ENCODE results near the gene AQP2.

AQP2 gene

DNA sequence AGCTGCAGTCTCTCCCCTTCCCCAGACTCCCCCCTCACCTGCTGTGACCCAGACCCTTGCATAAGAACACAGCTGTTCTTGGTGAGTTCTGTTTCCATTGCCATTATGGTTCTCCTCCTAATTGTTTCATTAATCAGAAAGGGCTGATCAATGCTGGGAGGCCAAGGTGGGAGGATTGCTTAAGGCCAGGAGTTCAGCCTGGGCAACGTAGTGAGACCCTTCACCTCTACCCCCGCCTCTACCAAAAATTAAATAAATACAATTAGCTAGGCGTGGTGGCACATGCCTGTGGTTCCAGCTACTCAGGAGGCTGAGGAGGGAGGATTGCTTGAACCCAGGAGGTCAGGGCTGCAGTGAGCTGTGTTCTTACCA, 29.6 kb upstream of the AQP2 start:
- DNase-seq, result no peak

DNA sequence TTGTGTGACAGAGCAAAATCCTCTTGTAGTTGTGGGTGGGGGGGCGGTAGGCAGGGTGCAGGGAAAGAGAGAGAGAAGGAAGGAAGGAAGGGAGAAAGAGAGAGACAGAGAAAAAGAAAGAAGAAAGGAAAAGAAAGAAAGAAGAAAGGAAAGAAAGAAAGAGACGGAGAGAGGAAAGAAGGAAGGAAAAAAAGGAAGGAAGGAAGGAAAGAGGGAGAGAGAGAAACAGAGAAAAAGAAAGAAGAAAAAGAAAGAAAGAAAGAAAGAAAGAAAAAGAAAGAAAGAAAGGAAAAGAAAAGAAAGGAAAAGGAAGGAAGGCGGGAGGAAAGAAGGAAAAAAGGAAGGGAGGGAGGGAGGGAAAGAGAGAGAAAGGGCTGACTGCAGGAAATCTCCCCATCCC, 29.2 kb upstream of the AQP2 start:
- no peak for DNase-seq

DNA sequence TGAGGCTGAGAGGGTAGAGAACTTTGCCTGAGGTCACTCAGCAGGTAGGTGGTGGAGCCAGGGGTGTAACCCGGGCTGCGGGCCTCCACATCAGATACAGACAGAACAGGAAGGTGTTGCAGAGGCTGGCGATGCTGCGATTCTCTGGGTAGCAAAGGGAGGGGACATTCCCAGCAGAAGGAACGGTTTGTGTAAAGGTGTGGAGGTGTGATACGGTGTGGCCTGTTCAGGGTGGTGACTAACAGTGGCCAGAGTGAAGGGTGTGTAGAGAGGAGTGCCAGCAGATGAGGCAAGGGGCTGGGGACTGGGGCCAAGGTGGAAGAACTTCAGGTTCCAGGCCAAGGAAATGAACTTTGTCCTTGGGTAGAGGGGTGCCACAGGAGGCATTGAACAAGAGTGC, 28.6 kb upstream of the AQP2 start:
- no peak for DNase-seq

DNA sequence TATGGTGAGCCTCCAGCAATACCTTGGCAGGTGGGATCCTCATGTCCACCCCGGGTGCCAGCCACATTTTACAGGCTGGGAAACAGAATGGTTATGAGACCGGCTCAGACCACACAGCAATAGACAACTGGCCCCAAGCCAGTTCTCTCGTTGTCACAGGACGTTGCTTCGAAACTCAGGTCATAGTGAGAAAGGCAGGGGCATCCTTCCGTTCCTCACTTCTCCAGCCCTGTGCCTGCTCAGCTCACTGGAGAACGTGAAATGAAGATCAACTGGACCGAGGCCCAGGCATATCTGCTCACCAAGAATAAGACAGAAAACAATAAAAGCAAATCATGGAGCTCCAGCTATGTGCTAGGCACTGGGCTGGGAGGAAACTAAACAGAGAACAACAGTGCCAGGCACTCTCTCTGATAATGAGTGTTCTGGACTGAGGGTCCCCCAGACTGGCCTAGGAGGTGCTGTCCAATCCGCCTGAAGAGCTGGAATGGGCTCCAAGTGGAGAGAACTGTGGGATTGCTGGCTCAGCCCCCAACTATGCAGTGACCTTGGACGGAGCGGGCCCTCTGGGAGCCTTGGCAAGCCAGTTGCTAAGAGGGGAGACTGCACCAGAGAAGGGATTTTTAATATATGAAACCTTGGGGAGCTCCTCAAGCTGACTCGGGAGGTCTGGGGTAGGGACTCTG, 28.0 kb upstream of the AQP2 start:
- no peak for DNase-seq

DNA sequence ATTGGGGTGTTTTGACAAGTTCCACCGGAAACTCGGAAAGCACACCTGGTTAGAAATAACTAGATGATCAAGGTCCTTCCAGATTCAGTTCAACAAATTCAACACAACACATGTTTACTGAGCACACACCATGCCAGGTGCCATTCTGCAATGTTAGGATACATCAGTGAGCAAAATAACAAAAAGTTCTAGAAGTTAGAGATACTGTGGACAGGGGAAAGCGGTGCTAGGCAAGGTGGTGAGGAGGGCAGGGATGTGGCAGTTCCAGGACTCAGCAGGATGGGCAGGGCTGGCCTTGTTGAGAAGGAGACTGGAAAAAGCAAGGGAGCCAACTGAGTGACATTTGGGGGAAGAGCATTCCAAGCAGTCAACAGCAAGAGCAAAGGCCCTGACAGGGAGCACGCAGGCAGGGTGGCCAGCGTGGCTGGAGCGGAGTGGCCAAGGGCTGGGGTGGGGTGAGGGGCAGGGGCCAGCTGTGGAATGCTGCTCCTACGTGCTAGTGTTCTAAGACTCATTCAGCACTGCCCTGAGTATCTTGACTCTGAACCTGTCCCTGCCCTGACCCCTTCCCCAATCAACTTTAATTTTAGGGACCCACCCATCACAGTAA, 27.4 kb upstream of the AQP2 start:
- no peak for DNase-seq

DNA sequence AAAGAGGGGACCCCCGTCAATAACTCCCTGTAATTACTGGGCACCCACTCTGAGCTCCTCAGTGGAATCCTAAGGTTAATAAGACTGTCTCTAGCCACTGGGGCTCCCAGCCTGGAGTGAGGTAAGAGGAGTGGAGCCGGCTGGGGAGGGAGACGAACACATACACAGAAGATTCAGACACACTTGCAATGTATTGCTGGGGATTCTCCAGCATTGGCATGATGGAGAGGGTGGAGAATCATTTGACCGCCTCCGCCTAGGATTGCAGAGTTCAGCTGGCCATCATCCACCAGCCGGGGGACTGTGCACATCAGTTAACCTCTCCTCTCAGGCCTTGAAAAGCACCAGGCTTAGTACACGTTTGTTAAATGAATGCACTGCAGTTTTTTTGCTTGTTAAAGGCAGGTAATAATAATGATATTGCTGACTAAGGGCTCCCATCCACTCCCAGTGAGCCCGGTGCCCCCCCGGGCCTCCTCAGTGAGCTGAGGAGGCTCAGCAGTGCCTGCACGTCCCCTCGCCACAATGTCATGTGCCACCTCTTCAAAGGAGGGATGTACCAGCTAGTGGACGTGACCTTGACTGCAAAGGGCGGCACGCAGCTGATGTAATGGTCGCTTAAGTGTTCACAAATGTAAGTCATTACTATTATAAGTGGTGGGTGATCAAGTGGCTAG, 26.5 kb upstream of the AQP2 start:
- DNase-seq, result no peak

DNA sequence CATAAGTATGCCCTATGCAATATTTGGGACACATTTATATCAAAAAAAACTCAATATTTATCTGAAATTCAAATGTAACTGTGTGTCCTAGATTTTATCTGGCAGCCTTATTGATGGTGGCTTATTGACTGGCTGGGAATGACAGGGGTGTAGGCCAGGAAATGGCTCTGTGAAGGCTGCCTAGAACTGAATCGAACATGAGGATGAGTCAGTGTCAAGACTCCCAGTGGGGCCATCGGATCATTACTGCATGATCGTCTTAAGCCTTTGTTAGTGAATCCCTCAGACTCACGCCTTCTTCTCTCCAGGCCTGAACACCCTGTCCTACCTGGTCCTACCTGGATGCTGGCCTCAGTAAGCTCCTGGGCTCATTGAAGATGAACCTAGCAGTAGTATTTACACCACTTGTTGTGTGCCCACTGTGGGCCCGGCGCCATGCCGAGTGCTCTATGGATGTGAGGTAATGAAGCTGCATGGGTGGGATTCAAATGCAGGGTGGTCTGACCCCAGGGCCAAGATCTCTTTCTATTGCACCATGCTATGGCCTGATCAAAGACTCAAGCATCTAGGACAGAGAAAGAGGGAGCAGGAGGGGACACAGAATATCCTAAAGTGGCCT, 25.8 kb upstream of the AQP2 start:
- DNase-seq, result no peak

DNA sequence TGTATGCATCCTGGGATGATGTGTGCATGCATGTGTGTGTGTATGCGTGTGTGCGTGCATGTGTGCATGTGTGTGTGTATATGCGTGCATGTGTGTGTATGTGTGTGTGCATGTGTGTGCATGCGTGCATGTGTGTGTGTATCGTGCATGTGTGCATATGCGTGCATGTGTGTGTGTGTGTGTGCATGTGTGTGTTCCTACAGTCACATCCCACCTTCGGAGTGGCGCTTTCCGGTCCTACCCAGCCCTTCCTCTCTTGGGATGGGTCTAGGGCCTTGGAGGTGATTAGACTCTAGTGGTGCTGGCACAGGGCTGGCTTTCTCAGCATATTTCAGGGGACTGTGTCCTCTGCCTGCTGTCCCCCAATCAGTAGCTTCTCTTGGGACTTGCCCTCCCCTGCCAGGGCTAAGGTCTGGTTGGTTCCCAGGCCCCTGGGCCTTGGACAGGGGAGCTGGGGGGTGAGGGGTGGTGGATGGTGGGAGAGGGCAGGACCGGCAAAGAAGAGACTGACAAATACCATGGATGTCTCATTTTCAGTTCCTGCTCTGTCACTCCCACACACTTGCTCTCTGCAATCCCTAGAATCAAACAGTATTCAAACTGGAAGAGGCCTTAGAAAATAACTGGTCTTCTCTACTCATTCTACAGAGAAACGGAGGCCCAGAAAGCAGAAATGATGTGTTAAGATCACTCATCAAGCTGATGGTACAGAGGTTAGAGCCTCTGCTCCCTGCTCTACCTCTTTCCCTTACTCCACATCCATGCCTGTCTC, 24.9 kb upstream of the AQP2 start:
- no peak for DNase-seq

DNA sequence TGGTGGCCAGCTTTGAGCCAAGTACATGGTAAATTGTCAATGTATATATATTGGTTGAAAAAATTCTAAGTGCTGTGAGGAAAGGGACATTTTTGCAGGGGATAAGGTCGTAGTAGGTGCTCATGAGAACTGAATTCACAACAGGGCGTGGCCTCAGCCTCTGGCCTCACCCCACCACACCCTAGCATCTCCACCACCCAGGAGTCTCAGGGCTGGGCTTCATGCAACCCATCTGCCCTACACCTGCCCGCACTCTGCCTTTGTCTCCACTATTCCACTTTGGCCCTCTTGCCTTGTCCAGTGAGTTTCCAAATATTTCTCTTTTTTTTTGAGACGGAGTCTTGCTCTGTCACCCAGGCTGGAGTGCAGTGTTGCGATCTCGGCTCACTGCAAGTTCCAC, 22.1 kb upstream of the AQP2 start:
- DNase-seq, result no peak

DNA sequence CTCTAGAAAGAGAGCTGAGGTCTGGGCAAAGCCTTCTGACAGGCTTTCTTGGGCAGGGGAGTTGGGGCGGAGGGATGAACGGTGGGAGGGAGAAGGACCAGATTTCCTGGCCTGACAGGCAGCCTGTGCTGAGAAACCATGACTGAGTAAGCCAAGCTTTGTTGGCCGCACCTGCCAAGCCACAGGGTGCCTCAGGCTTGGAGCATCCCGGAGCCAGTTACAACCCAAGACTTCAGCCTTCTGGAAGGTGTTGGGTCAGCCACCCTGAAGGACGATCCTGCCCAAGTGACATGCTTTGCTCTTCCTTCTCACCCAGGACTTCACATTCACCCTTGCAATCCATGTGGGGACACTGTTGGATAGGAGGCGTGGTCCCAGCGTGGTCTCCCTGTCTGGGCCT, 21.0 kb upstream of the AQP2 start:
- no peak for DNase-seq

DNA sequence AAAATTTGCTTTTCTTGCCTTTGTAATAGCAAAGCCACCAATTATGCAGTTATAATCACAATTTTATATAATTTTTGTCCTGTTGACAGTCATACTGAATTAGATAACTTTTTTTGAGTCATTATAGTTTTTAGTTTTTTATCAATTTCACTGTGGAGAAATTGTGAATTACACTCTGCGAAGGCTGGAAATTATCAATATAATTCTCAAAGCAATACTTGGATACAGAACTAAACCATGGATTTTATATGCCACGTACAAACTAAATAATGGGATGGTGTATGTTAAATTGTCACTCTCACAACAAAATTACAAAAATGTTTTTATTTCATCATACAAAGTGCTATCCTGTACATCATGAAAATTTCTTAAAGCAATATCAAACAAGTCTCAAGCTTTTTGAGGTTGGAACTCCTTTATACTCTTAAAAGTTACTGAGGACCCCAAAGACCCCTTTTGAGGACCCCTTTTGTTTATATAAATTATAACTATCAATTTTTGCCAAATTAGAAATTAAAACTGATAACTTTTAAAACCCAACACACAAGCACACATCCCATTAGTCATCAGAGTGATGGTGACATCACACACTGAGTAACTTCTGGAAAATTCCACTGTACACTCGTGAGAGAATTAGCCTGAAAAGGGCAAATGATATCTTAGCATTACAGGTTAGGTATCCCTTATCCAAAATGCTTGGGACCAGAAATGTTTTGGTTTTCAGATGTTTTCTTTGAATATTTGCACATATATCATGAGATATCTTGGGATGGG, 19.8 kb upstream of the AQP2 start:
- no peak for DNase-seq

DNA sequence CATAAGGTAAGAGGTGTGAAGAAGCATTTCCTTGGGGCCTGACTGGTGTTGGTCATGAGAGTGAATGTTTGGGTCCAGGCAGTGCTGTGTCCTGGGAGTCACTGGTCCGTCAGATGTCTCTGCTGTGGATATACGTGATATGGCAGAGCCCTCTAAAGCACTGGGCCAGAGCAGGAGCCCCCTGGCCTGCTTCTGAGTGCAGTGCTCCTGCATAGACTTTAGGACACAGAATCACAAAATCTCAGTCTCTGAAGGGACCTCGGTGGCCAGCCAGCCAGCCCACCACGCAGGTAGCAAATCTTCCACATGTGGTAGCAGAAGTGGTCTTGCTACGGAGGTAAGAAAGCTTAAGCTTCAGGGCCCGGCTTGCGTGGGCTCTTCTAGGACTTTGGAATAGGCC, 18.5 kb upstream of the AQP2 start:
- no peak for DNase-seq

DNA sequence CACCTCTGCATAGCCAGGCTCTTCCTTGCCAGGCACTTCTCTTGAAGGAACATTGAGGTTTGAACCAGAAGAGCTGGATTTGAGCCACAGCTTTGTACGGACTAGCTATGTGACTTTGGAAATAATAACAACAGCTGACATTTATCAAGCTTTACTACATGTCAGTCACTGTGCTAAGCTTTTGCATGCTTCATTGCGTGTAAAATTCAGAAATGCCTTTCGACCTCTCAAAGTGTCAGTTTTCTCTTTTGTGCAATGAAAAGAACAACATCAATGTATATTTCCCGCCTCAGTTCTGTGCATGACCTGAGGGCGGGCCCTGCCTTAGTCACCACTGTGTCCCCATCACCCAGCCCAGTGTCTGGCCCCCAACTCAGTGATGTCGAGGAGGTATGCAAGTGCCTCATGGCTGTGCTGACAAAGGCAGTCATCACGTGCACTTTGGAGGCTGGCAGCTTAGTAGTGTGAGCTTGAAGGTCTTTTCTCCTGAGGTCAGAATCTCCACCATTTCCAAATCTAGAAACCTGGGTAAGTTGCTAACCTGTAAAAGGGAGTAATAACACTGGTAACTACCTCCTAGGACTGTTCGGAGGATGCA, 17.9 kb upstream of the AQP2 start:
- DNase-seq, result no peak

DNA sequence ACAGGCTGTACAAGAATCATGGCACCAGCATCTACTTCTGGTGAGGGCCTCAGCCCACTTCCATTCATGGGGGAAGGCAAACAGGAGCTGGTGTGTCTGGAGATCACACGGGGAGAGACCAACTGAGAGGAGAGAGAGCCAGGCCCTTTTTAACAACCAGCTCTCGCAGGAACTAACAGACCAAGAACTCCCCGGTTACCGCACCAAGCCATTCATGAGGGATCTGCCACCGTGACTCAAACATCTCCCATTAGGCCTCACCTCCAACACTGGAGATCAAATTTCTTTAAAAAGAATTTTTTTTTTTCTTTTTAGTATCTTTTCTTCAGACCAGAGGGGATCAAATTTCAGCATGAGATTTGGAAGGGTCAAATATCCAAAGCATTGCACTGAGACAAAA, 16.7 kb upstream of the AQP2 start:
- DNase-seq, result no peak

DNA sequence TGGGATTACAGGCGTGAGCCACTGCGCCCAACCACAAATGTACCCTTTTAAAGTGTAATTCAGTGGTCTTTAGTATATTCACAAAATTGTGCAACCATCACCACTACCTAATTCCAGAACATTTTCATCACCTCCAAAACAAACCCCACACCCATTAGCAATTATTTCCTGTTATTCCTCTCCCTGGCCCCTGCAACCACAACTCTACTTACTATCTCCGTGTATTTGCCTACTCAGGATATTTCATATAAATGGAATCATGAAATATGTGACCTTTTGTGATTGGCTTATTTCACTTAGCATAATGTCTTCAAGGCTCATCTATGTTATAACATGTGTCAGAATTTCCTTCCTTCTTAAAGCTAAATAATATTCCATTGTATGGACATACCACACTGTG, 16.0 kb upstream of the AQP2 start:
- DNase-seq, result no peak

DNA sequence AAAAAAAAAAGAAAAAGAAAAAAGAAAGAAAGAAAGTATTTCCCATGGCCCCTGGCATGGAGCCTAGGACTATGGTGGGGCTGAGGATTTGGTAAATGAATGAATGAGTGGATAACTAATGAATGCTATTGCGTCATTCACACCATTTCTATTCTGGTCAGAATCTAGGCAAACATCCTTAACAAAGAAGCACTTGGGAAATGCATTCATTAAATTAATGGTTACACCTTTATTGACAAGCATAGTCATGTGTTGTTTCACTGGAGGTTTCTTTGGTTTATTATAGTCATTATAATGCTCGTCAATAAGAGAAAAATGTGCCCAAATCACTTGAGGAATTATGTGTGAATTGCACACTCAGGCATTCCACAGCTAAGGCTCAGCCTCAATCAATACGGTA, 13.6 kb upstream of the AQP2 start:
- no peak for DNase-seq

DNA sequence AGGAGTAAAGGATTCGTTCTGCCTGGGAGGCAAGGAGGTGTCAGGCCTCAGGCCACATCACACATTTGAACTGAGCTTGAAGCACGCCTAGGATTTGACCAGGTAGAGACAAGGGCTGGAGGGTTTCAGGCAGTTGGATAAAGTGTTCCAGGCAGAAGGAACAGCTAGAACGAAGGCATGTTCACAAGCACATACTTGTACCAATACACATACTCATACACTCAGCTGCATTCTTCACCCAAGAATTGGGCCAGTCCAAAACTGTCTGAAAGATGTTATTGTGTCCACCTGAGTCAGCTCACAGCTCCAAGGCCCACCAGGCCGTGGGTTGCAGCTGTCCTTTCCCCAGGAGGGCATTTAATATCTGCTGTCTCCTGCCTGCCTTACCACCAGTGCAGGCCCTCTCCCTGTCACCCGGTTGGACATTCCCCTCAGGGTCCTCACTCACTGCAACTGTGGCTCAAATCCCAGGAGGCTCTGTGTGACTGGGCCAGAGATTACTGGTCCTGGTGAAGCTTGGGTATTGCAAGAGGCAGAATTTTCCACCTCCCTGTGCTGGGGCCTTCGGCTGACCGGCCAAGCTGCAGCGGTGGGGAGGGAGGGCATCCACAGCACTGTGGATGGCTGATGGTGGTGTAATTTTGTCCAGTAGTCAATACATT, 12.8 kb upstream of the AQP2 start:
- DNase-seq, result no peak

DNA sequence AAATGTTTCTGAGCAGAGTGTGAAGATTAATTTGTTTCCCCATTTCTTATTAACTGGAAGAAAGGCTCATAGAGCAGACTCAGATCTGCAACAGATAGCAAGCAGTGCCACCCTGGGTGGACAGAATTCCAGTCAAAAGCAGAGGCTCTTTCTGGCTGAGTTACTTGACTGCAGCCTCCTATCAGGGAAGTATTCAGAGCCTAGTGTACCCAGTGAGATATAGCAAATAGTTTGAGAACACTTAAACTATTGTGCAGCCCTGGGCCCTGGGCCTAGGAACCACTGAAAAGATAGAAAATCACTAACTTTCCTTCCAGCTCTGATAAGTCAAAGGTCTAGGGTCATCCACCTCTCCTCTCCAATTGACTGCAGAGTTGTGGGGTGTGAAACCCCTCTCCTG, 11.2 kb upstream of the AQP2 start:
- DNase-seq, result no peak

DNA sequence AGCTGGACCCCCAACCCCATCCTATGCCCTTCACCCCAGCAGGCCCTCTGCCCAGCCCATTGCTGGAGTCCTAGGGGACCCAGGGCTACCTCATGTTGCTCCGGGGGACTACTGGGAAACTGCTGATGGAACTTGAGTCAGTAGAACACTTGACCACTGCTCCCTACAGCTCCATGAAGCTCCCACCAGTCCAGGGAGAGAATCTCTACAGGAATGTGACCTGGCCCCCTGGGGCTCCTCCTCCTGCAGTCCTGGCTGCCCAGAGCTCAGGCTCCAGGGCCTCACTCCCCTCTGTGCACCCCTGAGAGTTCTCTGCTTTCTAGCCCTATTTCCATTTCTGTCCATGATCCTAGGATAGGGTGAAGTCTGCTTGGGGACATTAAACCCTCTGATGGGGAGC, 10.8 kb upstream of the AQP2 start:
- DNase-seq, result no peak

DNA sequence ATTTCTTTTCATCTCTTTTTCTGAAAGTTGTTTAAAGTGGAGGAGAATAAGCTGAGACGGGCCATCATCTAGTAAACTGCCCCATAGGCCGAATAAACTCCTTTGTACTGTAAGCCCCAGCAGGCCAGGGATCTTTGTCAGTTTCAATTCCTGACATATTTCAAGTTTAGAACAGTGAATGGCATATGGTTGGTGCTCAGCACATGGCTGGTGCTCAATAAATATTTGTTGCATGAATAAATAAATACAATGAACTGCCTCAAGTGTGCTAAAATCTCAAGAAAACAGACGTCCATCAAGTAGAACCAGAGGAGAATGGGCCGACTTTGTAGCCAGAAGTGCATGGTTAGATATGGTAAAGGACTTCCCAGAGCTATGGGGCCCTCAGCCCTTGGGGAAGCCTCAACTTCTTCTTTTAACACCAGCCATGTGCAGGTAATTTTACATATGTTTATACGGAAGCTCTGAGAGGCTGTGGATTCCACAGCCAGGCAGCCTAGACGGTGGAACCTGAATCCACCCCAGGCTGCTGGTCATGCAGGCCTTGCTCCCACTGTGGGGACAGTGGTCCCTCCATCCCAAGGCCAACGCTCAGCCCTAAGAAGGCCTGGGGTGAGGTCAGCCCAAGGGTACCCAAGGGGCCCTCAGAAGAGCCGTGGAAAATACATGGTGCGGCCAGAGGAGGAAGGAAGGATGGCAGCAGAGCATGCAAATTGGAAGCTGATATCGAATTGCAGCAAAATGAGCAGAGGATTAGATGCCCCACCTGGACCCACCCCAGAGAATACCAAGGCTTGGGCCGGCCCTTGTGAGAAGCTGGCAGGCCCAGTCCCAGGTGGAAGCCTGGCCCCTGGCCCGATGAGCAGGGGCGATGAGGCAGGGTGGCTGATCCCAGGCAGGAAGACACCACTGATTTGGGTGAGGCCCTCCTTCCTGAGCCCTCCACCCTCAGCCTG, 8.7 kb upstream of the AQP2 start:
- DNase-seq, result no peak

DNA sequence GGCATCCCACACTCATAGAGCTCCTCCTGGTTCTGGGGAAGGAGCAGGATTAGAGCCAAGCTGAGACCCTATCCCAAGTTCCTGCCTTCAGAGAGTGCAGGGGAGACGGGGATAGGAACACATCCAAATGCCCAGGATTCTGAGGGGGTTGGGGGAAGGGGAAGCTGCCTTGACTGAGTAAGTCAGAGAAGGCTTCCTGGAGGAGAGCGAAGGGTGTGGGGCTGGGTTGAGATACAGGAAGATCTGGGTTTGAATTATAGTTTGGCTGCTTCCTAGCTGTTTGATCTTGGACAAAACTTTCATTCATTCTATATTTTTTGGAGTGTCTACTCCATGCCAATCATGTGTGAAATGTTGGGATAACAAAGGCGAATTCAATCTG, 8.0 kb upstream of the AQP2 start:
- DNase-seq, result no peak
